Renal cortex interstitium (tissue), 11 donors: ENCODE data around the gene TARS1. TPM values are rescaled to one million over a fixed set of nuclear protein-coding genes. Genes with fewer than 3 reads are reported as not detected.
"Not testable (repeated sequence)": the region's sequence is repeated elsewhere in the genome, so short reads cannot be mapped to it uniquely, and the experiment has no call there.

Experiments used
- DNase-seq, 11 donors: peaks; one replicate each; pipeline ENCODE4 v3.0.0-alpha.2; 2013; ENCODE audit warnings: low read depth in 9 of 11, low spot score in 4 of 11; ENCODE audit errors: extremely low read depth in 1 of 11
- polyA plus RNA-seq, 3 donors: library from polyadenylated mRNA; unstranded; fragments of 120-200 nt; gene quantifications; one replicate each; pipeline ENCODE4 v1.2.1, GENCODE V29; 2013; ENCODE audit not compliant: insufficient read length in 3 of 3

Gene TARS1
- polyA plus RNA-seq, 3 donors: 133 to 147 (median 139) TPM

DNA sequence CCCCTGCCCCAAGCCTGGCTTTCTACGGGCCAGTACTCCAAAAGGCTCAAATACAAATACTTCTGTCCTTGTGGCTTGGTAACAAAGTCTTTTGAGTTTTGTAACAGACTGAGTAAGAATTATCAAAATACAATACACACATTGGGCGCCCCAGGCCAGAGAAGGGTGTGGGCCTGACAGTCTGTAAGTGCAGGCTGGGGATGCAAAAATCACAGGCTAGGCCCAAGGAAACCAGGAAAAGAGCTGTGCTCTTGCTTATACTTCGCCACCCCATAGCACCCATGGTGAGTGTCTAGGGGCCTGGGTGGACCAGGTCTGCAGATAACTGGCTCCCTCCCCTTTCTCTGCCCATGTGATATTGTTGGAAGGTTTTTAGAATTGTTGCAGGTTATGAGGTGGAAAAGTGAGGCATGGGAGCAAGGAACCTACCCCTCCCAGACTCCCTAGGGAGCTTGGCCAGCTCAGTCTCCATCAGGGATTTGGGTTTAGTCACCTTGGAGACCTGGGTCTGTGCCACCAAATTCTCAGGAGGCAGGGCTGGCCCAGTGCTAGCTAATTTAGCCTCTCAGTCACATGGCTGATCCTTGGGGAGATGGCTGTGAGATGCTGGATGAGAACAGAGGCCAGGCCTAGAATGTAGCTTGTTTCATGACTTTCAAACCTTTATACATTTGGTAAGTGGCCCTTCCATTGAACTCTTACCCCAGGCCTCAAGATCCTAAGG, 72.9 kb downstream of the TARS1 start:
- no peak for DNase-seq

DNA sequence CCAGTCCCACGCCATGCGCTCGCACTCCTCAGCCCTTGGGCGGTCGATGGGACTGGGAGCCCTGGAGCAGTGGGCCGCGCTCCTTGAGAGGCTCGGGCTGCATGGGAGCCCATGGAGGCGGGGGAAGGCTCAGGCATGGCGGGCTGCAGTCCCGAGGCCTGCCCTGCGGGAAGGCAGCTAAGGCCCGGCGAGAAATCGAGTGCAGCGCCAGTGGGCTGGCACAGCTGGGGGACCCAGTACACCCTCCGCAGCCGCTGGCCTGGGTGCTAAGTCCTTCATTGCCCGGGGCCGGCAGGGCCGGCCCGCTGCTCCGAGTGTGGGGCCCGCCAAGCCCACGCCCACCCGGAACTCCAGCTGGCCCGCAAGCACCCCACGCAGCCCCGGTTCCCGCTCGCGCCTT, 74.6 kb downstream of the TARS1 start:
- DNase-seq: not testable (repeated sequence)

- no peak for DNase-seq
Measured at GRCh38 chr5:33516421-33516820, 75.7 kb downstream of the TARS1 start.
